Trophoblast cell (in vitro differentiated cells and primary cell): ENCODE results near the gene SLC7A9.

Experiments used
- DNase-seq, 2 donors: peaks; one replicate each; pipeline ENCODE4 v3.0.0-alpha.2; 2016
- H2AFZ ChIP-seq: 2 replicates; pipeline ENCODE4 v1.6.1; 2013; ENCODE audit warnings: low read length, moderate library complexity, mild to moderate bottlenecking; ENCODE audit not compliant: insufficient read depth, poor library complexity
- H2AK5ac ChIP-seq: 2 replicates; pipeline ENCODE4 v1.6.1; 2013; ENCODE audit warnings: mild to moderate bottlenecking, low read length
- H2BK120ac ChIP-seq: 2 replicates; pipeline ENCODE4 v1.6.1; 2013; ENCODE audit warnings: low read length, mild to moderate bottlenecking, moderate library complexity; ENCODE audit not compliant: insufficient read depth, poor library complexity
- H2BK12ac ChIP-seq: 2 replicates; pipeline ENCODE4 v1.6.1; 2013; ENCODE audit warnings: mild to moderate bottlenecking, low read length, moderate library complexity
- H2BK5ac ChIP-seq: 2 replicates; pipeline ENCODE4 v1.6.1; 2013; ENCODE audit warnings: low read length, low read depth, moderate library complexity, mild to moderate bottlenecking; ENCODE audit not compliant: poor library complexity
- H3K14ac ChIP-seq: 2 replicates; pipeline ENCODE4 v1.6.1; 2013; ENCODE audit warnings: mild to moderate bottlenecking, low read length
- H3K18ac ChIP-seq: 2 replicates; pipeline ENCODE4 v1.6.1; 2013; ENCODE audit warnings: mild to moderate bottlenecking, low read length
- H3K23ac ChIP-seq: 2 replicates; pipeline ENCODE4 v1.6.1; 2013; ENCODE audit warnings: low read length
- H3K27ac ChIP-seq: 2 replicates; pipeline ENCODE4 v1.5.1; 2013; ENCODE audit warnings: low read depth, mild to moderate bottlenecking, inconsistent platforms, low read length, moderate library complexity
- H3K27me3 ChIP-seq: 2 replicates; pipeline ENCODE4 v1.6.1; 2013; ENCODE audit warnings: inconsistent platforms, mild to moderate bottlenecking, low read length, moderate library complexity; ENCODE audit not compliant: insufficient read depth
- H3K36me3 ChIP-seq, 2 experiments: 1 replicate in 1 of 2; 2 replicates in 1 of 2; pipeline ENCODE4 v1.6.1; 2013; ENCODE audit warnings: low read length in 2 of 2, mild to moderate bottlenecking in 2 of 2, moderate library complexity in 1 of 2; ENCODE audit not compliant: insufficient read depth in 2 of 2, control insufficient read depth in 1 of 2
- H3K4ac ChIP-seq: 2 replicates; pipeline ENCODE4 v1.6.1; 2013; ENCODE audit warnings: low read depth, mild to moderate bottlenecking, low read length, moderate library complexity
- H3K4me1 ChIP-seq, 2 experiments: 1 replicate in 1 of 2; 2 replicates in 1 of 2; pipeline ENCODE4 v1.6.1; 2013; ENCODE audit warnings: low read length in 2 of 2, mild to moderate bottlenecking in 2 of 2, moderate library complexity in 1 of 2; ENCODE audit not compliant: insufficient read depth in 2 of 2, control insufficient read depth in 1 of 2
- H3K4me2 ChIP-seq: 2 replicates; pipeline ENCODE4 v1.6.1; 2013; ENCODE audit warnings: inconsistent platforms, mild to moderate bottlenecking, low read length, moderate library complexity
- H3K4me3 ChIP-seq: 2 replicates; pipeline ENCODE4 v1.5.1; 2013; ENCODE audit warnings: mild to moderate bottlenecking, low read depth, low read length, inconsistent platforms
- H3K79me1 ChIP-seq: one replicate; pipeline ENCODE4 v1.6.1; 2013; ENCODE audit warnings: low read length
- H3K79me2 ChIP-seq: 2 replicates; pipeline ENCODE4 v1.6.1; 2013; ENCODE audit warnings: low read length, mild to moderate bottlenecking; ENCODE audit not compliant: control insufficient read depth, insufficient read depth, poor library complexity
- H3K9ac ChIP-seq: 2 replicates; pipeline ENCODE4 v1.6.1; 2013; ENCODE audit warnings: mild to moderate bottlenecking, low read length
- H3K9me3 ChIP-seq: 2 replicates; pipeline ENCODE4 v1.6.1; 2013; ENCODE audit warnings: low read depth, mild to moderate bottlenecking, control low read depth, inconsistent platforms, low read length; ENCODE audit not compliant: insufficient read depth
- H4K12ac ChIP-seq: 2 replicates; pipeline ENCODE4 v1.6.1; 2013; ENCODE audit warnings: low read depth, mild to moderate bottlenecking, low read length, moderate library complexity
- H4K8ac ChIP-seq: 2 replicates; pipeline ENCODE4 v1.6.1; 2013; ENCODE audit warnings: low read depth, mild to moderate bottlenecking, low read length, moderate library complexity
- H4K91ac ChIP-seq: one replicate; pipeline ENCODE4 v1.6.1; 2013; ENCODE audit warnings: low read depth, mild to moderate bottlenecking, low read length, moderate library complexity
- WGBS: extraction: QIAGEN DNeasy Blood & Tissue Kit; methylation state at CpG from one replicate; pipeline ENCODE4 v1.1.7; 2013; ENCODE audit warnings: missing lambda C conversion rate; ENCODE audit not compliant: insufficient read length, insufficient coverage; ENCODE audit errors: extremely low coverage; 5-methylcytosine and 5-hydroxymethylcytosine counted together

SLC7A9 gene

DNA sequence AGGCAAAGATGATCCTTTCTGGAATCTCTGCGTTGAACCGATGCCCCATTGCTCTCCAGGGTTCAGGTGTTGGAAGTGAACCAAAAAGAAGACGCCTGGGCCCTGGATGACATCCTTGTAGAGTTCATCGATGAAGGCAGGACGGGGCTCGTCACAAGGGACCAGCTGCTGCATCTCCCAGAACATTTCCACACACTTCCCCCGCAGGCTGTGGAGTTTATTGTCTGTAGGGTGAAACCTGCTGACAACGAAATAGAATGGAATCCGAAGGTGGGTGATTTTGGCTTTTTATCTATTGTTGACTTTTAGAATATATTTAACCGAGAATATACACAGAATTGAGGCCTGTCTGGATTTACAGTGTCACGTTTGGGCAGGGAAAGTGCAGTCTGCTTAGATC is 58.4 kb downstream of the SLC7A9 start:
- peaks cover 0 to 13% of the 10 kb centered on the region in 2 experiments for H3K4me1 ChIP-seq
- H3K79me1 ChIP-seq = no peaks in the 10 kb centered on the region
- H3K23ac ChIP-seq = no peak overlapping the region
- H4K91ac ChIP-seq = no peak overlapping the region
- no peak overlapping the region for H3K4me3 ChIP-seq
- H3K18ac ChIP-seq = no peak overlapping the region
- no peak overlapping the region for H2BK5ac ChIP-seq
- no CpG with 5 or more reads among the region's 11 CpGs for WGBS
- no peaks in the 10 kb centered on the region for H3K27me3 ChIP-seq
- no peak overlapping the region for H2BK120ac ChIP-seq
- H4K8ac ChIP-seq = no peak overlapping the region
- peak; percentile 74 to 80 for DNase-seq
- H3K4ac ChIP-seq = no peak overlapping the region
- H2AK5ac ChIP-seq = no peak overlapping the region
- no peaks in the 10 kb centered on the region for H3K36me3 ChIP-seq
- H4K12ac ChIP-seq = no peak overlapping the region
- no peaks in the 10 kb centered on the region for H3K9me3 ChIP-seq
- H3K27ac ChIP-seq = no peak overlapping the region
- H3K14ac ChIP-seq = no peak overlapping the region
- no peak overlapping the region for H2BK12ac ChIP-seq
- H3K79me2 ChIP-seq = no peaks in the 10 kb centered on the region
- H3K9ac ChIP-seq = no peak overlapping the region
- no peak overlapping the region for H3K4me2 ChIP-seq
- no peak overlapping the region for H2AFZ ChIP-seq

DNA sequence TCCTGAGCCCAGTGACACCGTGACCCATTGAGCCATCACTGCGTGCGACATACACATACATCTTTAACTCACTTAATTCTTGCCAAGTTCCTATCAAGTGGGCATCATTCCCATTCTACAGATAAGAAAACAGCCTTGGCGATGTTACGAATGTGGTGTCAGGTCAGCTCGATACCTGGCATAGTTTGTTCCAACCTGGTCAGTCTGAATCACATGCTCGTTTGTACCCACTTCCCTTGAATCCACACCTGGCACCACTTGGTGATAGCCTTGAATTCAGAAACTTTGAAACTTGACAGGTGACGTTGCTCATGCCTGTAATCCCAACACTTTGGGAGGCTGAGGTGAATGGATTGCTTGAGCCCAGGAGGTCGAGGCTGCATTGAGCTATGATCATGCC is 59.1 kb downstream of the SLC7A9 start:
- Histone ChIP-seq H3K27ac (no peak overlapping the region), H3K4me3 (no peak overlapping the region), H4K12ac (no peak overlapping the region), H2AFZ (no peak overlapping the region), H3K4me1 (peaks cover 0 to 13% of the 10 kb centered on the region in 2 experiments), H2BK12ac (no peak overlapping the region), H3K9ac (no peak overlapping the region), H3K4ac (no peak overlapping the region), H3K79me1 (no peaks in the 10 kb centered on the region), H3K4me2 (no peak overlapping the region), H3K36me3 (no peaks in the 10 kb centered on the region), H4K91ac (no peak overlapping the region), H2BK120ac (no peak overlapping the region), H3K27me3 (no peaks in the 10 kb centered on the region), H3K79me2 (no peaks in the 10 kb centered on the region), H2AK5ac (no peak overlapping the region), H3K23ac (no peak overlapping the region), H3K18ac (no peak overlapping the region), H3K14ac (no peak overlapping the region), H4K8ac (no peak overlapping the region), H3K9me3 (no peaks in the 10 kb centered on the region), H2BK5ac (no peak overlapping the region)
- DNase-seq = no peak
- WGBS = no CpG with 5 or more reads among the region's 9 CpGs

DNA sequence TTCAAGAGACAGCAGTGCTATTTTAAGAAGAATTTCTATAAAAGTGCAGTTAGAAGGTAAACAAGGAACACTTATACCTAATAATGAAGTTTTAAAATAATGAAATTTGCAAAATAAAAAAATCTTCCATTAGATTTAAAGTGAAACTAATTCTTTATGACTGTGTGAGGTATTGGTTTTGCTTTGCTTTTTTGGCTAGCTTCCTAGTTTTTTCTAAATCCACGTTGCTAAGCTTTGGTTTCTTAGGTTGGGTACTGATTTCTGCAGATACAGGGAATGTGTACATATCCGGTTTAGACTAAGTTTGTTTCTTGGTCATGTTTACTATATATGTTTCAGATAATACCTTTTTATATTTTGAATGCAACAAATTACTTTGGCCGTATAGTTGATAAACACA is 59.8 kb downstream of the SLC7A9 start:
- Histone ChIP-seq H2AK5ac (no peak overlapping the region), H4K8ac (no peak overlapping the region), H2BK12ac (no peak overlapping the region), H3K4me1 (peaks cover 0 to 13% of the 10 kb centered on the region in 2 experiments), H2BK5ac (no peak overlapping the region), H3K27me3 (no peaks in the 10 kb centered on the region), H4K91ac (no peak overlapping the region), H3K18ac (no peak overlapping the region), H4K12ac (no peak overlapping the region), H3K27ac (no peak overlapping the region), H3K4me3 (no peak overlapping the region), H3K9me3 (no peaks in the 10 kb centered on the region), H3K36me3 (no peaks in the 10 kb centered on the region), H2AFZ (no peak overlapping the region), H3K79me2 (no peaks in the 10 kb centered on the region), H2BK120ac (no peak overlapping the region), H3K79me1 (no peaks in the 10 kb centered on the region), H3K14ac (no peak overlapping the region), H3K4me2 (no peak overlapping the region), H3K4ac (no peak overlapping the region), H3K9ac (no peak overlapping the region), H3K23ac (no peak overlapping the region)
- DNase-seq = no peak
- no CpG with 5 or more reads among the region's 3 CpGs for WGBS

DNA sequence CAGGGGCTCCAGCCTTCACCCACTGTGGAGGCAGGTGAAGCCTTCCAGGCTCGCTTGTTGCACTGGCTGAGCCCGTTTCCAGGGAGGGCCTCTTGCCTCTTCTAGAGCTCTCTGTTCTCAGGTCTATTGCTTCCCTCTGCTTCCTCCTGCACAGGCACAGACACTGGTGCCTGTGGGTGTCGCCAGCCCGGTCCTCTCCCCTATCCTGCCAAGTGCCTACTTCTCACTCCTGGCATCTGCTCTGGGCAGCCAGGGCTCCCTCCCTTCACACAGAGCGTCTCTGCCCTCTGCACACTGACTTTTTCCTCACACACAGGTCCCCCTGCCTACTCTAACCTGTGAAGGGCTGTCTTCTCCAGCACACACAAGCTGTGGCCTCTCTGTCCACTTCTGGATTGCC is 60.3 kb downstream of the SLC7A9 start:
- Histone ChIP-seq H3K4me2 (no peak overlapping the region), H3K23ac (no peak overlapping the region), H4K8ac (no peak overlapping the region), H3K18ac (no peak overlapping the region), H3K79me2 (no peaks in the 10 kb centered on the region), H3K27me3 (no peaks in the 10 kb centered on the region), H3K14ac (no peak overlapping the region), H3K9me3 (no peaks in the 10 kb centered on the region), H3K36me3 (no peaks in the 10 kb centered on the region), H2AK5ac (no peak overlapping the region), H3K27ac (no peak overlapping the region), H3K9ac (no peak overlapping the region), H2AFZ (no peak overlapping the region), H3K4me3 (no peak overlapping the region), H2BK120ac (no peak overlapping the region), H2BK5ac (no peak overlapping the region), H3K79me1 (no peaks in the 10 kb centered on the region), H2BK12ac (no peak overlapping the region), H4K91ac (no peak overlapping the region), H3K4ac (no peak overlapping the region), H4K12ac (no peak overlapping the region), H3K4me1 (peaks cover 0 to 13% of the 10 kb centered on the region in 2 experiments)
- DNase-seq = no peak
- WGBS = no CpG with 5 or more reads among the region's 5 CpGs
